Measurements from ENCODE around the gene JAG2.

GRCh38 chr14:105123064-105123665 lies 45.4 kb downstream of the JAG2 start:
- TF ChIP-seq CTCF (IDR thresholded peaks at IDR 0.05), result no peak
- no peak for TF ChIP-seq POLR2A (IDR thresholded peaks at IDR 0.05)

Measured in heart left ventricle (tissue), 13 donors.